Ammon's horn (tissue), 1 donor: ENCODE measurements around the gene PFDN1.

ENCODE experiments used
- DNase-seq: peaks from one replicate; pipeline ENCODE4 v3.0.0-alpha.2; 2016; ENCODE audit warnings: low spot score

The PFDN1 gene

DNA sequence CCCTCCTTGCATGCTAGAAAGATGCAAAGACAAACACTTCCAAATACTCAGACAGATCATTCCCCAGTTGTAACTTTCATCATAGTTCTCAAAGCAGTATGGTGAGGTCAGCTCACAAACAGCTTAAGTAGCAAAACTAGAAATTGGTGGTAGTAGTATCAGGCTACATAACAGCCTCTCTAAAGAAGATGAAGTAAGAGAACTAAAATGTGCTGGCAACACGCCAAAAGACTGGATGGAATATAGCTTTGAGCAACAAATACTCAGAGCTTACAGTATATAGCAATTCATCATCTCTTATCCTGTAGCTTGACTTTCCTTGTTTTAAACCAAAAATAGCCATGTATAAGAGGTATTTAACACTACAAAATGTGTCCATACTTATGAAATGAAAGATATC, 7.5 kb downstream of the PFDN1 start:
- no peak for DNase-seq

DNA sequence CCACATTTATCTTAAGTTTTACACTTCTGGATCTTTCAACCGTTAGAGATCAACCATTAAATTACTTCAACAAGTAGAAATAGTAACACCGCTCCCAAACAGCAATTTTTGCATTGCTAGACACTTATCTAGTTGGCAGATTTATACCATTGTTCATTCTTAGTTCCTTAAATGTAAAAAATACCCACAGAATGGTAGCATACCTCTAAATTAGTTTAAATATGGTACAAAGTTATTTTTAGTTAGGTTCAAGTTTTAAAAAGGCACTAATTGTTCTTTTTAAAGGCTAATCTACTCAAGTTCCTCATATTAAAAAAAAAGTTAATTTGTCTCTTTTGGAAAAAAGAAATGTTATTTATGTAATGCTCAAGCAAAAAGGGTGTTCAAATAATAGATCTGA, 8.1 kb downstream of the PFDN1 start:
- DNase-seq, result no peak

DNA sequence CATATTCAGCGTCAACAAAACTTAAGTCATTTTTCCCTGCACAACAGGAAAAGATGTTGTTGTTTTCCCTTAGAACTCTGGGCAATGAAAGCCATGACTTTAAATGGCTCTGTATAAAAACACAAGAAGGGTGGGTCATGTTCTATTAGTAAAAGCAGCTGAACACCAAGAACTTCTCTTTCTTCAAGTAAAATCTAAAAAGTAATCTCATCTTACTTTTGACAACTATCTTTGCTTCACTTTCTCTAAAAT, 9.1 kb downstream of the PFDN1 start:
- no peak for DNase-seq

GRCh38 chr5:140293091-140293848, 9.6 kb downstream of the PFDN1 start:
- peak; percentile 14 for DNase-seq

- DNase-seq, result no peak
Observed at GRCh38 chr5:140292212-140293036, 10.5 kb downstream of the PFDN1 start.

GRCh38 chr5:140287801-140288521, 14.9 kb downstream of the PFDN1 start:
- DNase-seq, result peak; percentile 33

DNA sequence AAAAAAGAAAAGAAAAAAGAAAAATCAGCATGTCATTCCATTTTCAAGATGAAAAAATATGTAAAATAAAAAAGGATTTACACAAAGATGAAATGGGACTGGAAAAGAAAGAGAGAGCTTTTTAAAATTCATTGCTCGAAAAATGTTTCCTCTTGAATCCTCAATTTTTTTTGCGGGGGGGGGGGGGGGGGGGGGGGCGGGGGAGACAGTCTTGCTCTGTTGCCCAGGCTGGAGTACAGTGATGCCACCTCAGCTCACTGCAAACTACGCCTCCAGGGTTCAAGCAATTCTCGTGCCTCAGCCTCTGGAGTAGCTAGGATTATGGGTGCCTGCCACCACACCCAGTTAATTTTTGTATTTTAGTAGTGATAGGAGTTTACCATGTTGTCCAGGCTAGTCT, 16.5 kb downstream of the PFDN1 start:
- no peak for DNase-seq

- DNase-seq, result no peak
Observed at GRCh38 chr5:140284013-140284412, 18.9 kb downstream of the PFDN1 start.

GRCh38 chr5:140282266-140282665, 20.6 kb downstream of the PFDN1 start:
- no peak for DNase-seq

GRCh38 chr5:140275837-140276236, 27.1 kb downstream of the PFDN1 start:
- no peak for DNase-seq

DNA sequence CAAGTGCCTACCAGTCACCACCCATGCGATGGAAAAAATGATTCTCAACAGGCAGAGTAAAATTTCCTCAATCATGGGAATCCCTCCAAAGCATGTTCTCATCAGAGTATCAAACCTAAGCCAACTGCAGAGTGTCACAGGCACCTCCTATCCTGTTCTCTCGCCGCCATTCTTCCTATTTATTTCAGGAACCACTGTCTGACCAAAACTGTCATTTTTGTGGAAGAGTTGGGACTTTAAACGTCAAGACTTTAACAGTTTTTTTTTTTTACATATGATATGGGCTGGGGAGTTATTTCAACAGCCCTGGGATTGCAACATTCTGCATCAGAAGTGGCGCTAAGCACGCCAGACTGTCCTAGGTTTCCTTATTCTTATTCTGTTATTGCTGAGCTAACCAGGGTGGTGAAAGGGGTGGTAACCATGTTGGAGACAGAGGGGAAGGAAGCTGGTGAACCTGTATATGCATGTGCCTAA, 29.5 kb downstream of the PFDN1 start:
- no peak for DNase-seq

GRCh38 chr5:140270008-140270407, 32.9 kb downstream of the PFDN1 start:
- no peak for DNase-seq

DNA sequence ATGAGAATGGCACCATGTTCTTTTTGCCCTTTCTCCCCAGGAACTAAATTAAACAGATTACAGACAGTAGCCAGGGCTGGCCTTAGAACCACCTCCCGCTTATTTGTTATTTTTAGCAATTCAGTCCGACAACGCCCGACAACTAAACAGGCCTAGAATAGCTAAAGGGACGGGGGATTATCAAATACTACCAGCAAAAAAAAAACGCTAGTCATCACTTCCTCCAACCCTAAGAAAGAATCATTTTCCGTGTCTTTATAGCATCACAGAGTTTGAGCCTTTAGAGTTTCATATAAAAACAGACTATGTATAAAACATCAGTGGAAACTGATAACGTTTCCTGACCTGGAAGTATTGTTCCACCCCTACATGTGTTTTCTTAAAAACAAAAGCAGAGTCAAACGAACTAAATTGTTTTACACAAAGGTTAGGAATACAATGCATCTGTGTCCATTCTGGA, 35.3 kb downstream of the PFDN1 start:
- no peak for DNase-seq

GRCh38 chr5:140267201-140267540, 35.7 kb downstream of the PFDN1 start:
- no peak for DNase-seq

DNA sequence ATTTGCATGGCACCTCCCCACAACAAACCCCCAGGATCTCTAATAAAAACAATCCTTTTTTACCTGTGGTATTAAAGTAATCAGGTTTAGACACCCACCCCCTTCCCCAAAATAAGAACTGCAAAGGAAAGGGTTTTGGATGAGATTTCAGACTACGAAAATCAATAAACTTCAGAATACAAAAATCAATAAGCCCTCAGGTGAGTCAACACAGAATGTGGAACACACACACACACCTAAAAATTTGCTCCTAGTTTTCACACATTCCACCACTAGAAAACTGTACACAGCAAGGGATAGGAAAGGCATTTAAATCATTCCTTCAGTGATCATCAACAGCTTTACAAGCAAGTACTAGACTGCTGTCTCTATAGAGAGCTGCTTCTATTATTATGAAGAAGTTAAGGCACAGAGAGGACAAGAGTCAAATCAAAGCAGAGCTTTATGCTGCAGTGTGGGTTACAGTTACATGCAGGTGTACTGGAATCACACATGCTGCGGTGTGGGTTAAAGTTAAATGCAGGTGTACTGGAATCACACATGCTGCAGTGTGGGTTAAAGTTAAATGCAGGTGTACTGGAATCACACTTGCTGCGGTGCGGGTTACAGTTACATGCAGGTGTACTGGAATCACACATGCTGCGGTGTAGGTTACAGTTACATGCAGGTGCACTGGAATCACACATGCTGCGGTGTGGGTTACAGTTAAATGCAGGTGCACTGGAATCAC, 36.3 kb downstream of the PFDN1 start:
- DNase-seq, result no peak

DNA sequence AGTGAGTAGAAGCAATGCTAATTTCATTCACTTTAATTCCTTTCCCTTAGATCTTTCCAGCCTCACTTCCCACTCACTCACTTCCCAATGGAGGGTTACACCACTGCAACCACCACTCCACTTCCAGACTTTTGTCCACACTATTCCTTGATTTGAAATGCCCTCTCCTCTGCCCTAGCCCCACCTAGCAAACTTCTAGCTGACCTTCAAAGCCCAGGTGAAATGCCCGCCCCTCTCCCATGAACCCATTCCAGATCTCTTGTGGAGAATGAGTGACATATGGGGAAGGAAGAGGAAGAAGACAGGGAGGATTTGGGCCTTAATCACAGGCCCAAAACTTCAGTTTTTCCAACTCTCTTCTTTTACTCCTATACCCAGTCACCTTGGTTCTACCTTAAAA, 37.1 kb downstream of the PFDN1 start:
- no peak for DNase-seq

DNA sequence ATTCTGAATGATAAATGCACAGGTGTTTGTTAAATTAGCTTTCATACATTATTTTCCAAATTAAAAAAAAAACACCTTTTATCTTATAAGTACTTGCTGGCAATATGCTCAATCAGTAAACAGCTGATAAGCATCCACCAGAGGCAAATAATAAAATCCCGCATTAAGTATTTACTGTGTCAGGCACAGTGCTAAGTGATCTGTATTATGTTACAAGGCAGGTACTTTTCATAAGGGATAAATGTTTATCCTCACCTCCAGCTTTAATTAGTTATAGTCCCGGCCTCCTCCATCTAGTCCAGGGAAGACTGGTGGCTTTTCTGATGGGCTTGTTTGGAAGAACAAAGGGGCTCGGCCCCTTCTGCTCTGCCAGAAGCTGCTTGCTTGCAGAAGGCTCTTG, 40.1 kb downstream of the PFDN1 start:
- DNase-seq, result no peak

DNA sequence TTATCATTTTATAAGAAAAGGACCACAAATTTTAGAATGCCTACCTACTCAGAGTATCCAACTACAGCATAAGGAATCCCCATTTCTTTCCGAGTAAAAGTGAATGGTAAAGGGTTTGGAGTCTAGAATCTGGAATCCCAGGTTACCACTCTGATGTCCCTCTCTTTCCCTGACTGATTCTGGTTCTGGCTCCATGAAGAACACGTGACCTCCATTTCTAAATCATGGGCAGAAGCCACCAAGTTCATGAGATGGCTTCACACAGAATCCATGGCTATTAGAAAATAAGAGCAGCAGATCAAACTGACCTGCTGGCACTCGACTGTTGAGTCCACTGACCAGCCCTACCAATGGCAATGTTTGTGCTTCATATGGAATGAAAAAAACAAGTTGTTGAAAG, 40.7 kb downstream of the PFDN1 start:
- no peak for DNase-seq

- DNase-seq, result peak; percentile 81
Observed at GRCh38 chr5:140261403-140262171, 41.3 kb downstream of the PFDN1 start.

DNA sequence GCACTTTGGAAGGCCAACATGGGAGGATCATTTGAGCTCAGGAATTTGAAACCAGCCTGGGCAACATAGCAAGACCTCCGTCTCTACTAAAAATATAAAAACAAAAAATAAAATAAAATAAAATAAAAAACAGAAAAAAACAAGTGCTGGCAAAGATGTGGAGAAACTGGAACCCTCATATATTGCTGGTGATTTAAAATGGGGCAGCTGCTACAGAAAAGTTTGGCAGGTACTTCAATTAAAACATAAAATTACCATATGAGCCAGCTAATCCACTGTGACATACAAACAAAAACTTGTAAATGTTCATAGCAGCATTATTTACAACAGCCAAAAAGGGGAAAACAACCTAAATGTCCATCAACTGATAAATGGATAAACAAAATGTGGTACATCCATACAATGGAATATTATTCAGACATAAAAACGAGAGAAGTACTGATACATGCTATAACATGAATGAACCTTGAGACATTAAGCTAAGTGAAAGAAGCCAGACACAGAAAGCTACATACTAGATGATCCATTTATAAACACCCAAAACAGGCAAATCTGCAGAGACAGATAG, 42.7 kb downstream of the PFDN1 start:
- DNase-seq, result no peak

DNA sequence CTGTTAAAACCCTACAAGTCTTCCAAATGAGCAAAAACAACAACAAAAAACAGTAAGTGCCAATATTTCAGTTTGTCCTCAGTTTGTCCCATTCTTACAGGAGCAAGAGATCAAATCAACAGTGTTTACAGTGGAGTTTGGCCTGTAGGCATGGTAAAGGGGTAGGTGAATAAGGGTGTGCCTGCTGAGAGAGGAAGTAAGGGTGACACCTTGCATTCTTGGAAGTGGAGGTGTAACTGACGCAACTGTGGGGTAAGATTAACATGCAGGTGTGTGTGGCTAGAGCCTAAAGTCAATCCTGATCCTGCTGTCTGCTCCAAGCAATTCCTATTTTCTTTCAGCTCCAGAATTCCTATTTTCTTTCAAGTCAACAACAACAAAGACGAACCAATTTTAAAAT, 43.4 kb downstream of the PFDN1 start:
- no peak for DNase-seq
